Measurements from ENCODE around the gene HSD11B1L. TPM values are rescaled to one million over a fixed set of nuclear protein-coding genes. Genes with fewer than 3 reads are reported as not detected.

HSD11B1L gene
- total RNA-seq, 4 donors from 2014 or later = 7.5 to 23.7 (median 11.6) TPM

- no peaks in the 10 kb centered on the region for H3K9me3 ChIP-seq
- peak overlapping the region; percentile 92 to 96 (median 94) for H3K27ac ChIP-seq
- 0 to 1% methylated on average over 18 to 21 of the region's 23 CpGs for WGBS, 2 donors
- DNase-seq (ENCODE audit: low spot score in 2 of 2) = peak in 1 of 2 donors; percentile 11
- H3K4me3 ChIP-seq = peak overlapping the region; percentile 61 to 98 (median 88)
- H3K27me3 ChIP-seq = no peaks in the 10 kb centered on the region
- peaks cover 0 to 28% (median 8%) of the 10 kb centered on the region in 4 donors for H3K4me1 ChIP-seq
- no peak for TF ChIP-seq EP300 (IDR thresholded peaks at IDR 0.05)
- peak in 1 of 5 experiments; percentile 8 for TF ChIP-seq CTCF (IDR thresholded peaks at IDR 0.05)
- TF ChIP-seq POLR2A (IDR thresholded peaks at IDR 0.05) = no peak
- peaks cover 0 to 20% (median 0%) of the 10 kb centered on the region in 3 donors for H3K36me3 ChIP-seq
Measured at GRCh38 chr19:5680084-5680436, 767 bp upstream of the HSD11B1L start.

GRCh38 chr19:5681391-5682106 is 722 bp downstream of the HSD11B1L start:
- peaks cover 0 to 34% (median 8%) of the 10 kb centered on the region in 4 donors for H3K4me1 ChIP-seq
- no peak for DNase-seq (ENCODE audit: low spot score in 2 of 2)
- H3K27ac ChIP-seq = peak overlapping the region in 3 of 4 donors; percentile 93 to 96 (median 95)
- H3K36me3 ChIP-seq = peaks cover 0 to 20% (median 0%) of the 10 kb centered on the region in 3 donors
- 64 to 65% methylated on average over 17 of the region's 17 CpGs for WGBS, 2 donors
- H3K4me3 ChIP-seq = peak overlapping the region in 3 of 4 donors; percentile 83 to 98 (median 94)
- TF ChIP-seq POLR2A (IDR thresholded peaks at IDR 0.05) (no peak), CTCF (IDR thresholded peaks at IDR 0.05) (no peak), EP300 (IDR thresholded peaks at IDR 0.05) (no peak)
- H3K9me3 ChIP-seq = no peaks in the 10 kb centered on the region
- H3K27me3 ChIP-seq = no peaks in the 10 kb centered on the region

- Histone ChIP-seq H3K27ac (no peak overlapping the region), H3K4me3 (no peak overlapping the region), H3K36me3 (peaks cover 0 to 17% (median 0%) of the 10 kb centered on the region in 3 donors), H3K27me3 (no peaks in the 10 kb centered on the region), H3K9me3 (no peaks in the 10 kb centered on the region), H3K4me1 (peaks cover 0 to 35% (median 8%) of the 10 kb centered on the region in 4 donors)
- WGBS, 2 donors = 85 to 91% methylated on average over 3 of the region's 3 CpGs
- TF ChIP-seq EP300 (IDR thresholded peaks at IDR 0.05) = no peak
- TF ChIP-seq POLR2A (IDR thresholded peaks at IDR 0.05) = no peak
- TF ChIP-seq CTCF (IDR thresholded peaks at IDR 0.05) = no peak
- DNase-seq (ENCODE audit: low spot score in 2 of 2) = no peak
Measured at GRCh38 chr19:5682107-5682482, 1.3 kb downstream of the HSD11B1L start.

- WGBS, 2 donors = 93 to 95% methylated on average over 10 of the region's 10 CpGs
- Histone ChIP-seq H3K27ac (no peak overlapping the region), H3K27me3 (no peaks in the 10 kb centered on the region), H3K4me3 (no peak overlapping the region), H3K36me3 (peaks cover 0 to 5% (median 0%) of the 10 kb centered on the region in 3 donors), H3K9me3 (no peaks in the 10 kb centered on the region), H3K4me1 (peaks cover 0 to 40% (median 11%) of the 10 kb centered on the region in 4 donors)
- DNase-seq (ENCODE audit: low spot score in 2 of 2) = no peak
- no peak for TF ChIP-seq EP300 (IDR thresholded peaks at IDR 0.05)
- no peak for TF ChIP-seq CTCF (IDR thresholded peaks at IDR 0.05)
- no peak for TF ChIP-seq POLR2A (IDR thresholded peaks at IDR 0.05)
Measured at GRCh38 chr19:5683177-5683886, 2.5 kb downstream of the HSD11B1L start.

Data from tibial nerve (tissue), 4 donors.